Uterine smooth muscle cell (primary cell): ENCODE measurements around the gene HAPLN3. TPM values are rescaled to one million over a fixed set of nuclear protein-coding genes. Genes with fewer than 3 reads are reported as not detected.

ENCODE experiments used
- total RNA-seq: library from RNA; depleted of rRNA; stranded (reverse); fragments of >200 nt; gene quantifications from 2 replicates; pipeline ENCODE4 v1.2.3, GENCODE V29; 2014

Gene HAPLN3
- 2.6 and 3.9 TPM in 2 replicates for total RNA-seq

DNA sequence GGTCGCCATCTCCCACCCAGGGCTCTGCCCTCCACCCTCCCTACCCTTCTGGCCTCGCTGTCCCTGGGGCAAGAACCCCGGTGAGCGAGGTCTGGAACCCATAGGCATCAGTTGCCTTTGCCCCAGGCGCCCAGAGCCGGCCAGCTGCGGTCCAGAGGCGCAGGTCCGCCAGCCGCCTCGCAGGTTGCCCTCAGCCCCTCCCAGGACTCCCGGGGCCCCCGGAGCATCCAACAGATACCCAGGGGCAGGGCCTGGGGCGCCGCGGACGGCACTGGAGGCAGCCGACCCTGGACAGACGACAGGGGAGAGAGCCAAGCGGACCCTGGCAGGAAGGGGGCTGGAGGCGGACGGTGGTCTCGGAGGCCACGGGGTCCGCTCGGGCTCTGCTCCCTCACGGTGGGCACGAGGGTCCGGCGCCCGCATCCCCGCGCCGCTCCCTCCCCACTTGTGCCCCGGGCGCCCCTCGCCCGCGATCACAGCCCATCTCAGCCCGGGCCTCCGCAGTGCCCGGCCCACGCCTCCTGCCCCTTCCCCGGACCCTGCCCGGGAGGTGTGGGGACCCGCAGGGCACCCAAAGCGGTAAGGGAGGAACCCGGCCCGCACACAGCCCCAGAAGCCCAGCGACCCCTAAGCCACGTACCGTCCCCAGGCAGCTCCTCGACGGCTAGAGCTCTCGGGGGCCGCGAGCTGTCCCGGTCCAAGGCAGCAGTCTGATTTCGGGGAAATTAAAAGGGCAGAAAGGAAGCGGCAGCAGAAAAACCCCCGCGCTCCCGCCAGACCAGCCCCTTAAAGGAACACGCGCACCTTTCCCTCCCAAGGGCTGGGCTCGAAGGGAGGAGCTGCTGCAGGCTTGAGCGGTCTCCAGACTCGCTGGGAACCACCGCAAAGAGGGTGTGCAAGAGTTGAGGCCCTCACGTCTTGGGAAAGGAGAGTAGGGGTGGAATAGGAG is at the start of gene HAPLN3:
Gene HAPLN3 (minus strand): TSS at position 726 of the 949 bp plus-strand sequence. CDS start 8,246 bp downstream, outside the sequence.

DNA sequence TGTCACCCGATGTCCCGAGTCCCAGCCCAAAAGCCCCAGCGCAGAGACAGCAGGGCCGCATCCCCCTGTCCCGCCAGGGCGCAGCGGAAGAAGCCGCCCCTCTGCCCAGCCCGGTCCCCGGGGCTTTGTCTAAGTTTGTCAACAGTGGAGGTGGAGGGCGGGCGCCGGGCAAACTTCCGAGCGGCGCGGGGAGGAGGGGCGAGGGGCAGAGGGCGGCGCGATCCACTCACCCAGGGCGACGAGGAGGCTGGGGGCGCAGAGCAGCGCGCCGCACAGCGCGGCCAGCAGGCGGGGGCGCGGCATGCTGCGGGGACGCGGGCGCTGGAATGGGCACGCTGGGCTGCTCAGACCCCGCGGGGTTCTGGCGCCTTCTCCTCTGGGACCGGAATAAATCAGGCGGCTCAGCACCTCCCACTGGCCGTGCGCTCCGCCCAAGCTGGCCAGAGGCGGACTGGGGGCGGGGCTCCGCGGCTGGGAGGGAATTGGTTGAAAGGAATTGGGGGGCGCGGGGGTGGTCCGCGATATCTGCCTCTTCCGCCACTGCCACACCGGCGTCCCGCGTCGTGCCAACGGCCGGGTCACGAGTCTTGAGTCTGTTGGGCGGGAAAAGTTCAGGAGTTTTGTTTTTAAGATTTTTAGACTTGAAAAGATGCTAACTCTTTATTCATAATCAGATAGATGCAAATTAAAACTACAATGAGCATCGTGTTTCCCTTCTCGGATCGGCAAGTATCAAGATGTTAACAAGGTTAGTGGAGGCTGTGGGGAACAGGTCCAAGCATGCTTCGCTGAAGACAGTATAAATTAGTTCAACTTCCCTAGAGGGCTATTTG is 17.9 kb upstream of the HAPLN3 start, which contains the start of gene MFGE8:
Gene MFGE8 (minus strand): TSS at position 363 of the 833 bp plus-strand sequence. CDS start 60 bp downstream, at position 303.

Other genes with a start within 250 kb of the HAPLN3 start
- gene ACAN, start 92.1 kb downstream of the HAPLN3 start, total RNA-seq = 0.25 and 3.0 TPM in 2 replicates
- gene MFGE8, start 17.8 kb upstream of the HAPLN3 start, total RNA-seq = 100 and 165 TPM in 2 replicates
- gene ABHD2, start 192.9 kb upstream of the HAPLN3 start, total RNA-seq = 47.1 and 91.2 TPM in 2 replicates